Fibroblast of skin of back (primary cell): Measurements from ENCODE around the gene UNC93B1.
A peak's percentile ranks its signal among the peaks of the same experiment; 100 is the strongest.

Source experiments
- DNase-seq: peaks from one replicate; pipeline ENCODE4 v3.0.0-alpha.2; 2013

The UNC93B1 gene

DNA sequence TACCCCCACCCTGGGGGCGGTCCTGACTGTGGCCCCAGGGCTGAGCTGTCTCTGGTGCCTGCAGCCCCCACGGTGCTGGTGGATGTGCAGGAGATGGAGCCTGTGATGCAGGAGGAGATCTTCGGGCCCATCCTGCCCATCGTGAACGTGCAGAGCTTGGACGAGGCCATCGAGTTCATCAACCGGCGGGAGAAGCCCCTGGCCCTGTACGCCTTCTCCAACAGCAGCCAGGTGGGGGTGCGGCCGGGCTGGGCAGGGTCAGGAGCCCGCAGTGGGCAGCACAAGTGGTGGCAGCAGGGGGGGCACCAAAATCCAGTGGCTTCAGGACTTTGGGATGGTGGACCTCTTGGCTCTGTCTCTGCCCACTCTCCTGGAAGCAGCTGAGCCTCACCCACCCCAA, 18.6 kb upstream of the UNC93B1 start:
- DNase-seq, result no peak

DNA sequence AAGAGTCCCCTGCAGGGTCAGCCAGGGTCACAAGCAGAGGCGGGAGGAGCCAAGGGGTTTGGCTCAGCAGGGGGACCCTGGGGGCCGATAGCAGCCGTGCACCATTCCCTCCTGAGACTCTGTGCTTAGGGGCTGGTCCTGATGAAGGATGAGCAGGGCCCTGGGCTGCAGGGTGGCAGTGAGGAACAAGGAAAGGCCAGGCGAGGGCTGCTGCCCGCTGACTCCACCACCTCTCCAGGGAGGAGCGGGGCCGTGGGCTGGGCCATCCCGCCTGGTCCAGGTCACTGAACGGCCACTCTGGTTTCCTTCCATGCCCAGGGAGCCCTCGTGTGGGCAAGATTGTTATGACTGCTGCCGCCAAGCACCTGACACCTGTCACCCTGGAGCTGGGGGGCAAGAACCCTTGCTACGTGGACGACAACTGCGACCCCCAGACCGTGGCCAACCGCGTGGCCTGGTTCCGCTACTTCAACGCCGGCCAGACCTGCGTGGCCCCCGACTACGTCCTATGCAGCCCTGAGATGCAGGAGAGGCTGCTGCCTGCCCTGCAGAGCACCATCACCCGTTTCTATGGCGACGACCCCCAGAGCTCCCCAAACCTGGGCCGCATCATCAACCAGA, 17.4 kb upstream of the UNC93B1 start:
- no peak for DNase-seq

DNA sequence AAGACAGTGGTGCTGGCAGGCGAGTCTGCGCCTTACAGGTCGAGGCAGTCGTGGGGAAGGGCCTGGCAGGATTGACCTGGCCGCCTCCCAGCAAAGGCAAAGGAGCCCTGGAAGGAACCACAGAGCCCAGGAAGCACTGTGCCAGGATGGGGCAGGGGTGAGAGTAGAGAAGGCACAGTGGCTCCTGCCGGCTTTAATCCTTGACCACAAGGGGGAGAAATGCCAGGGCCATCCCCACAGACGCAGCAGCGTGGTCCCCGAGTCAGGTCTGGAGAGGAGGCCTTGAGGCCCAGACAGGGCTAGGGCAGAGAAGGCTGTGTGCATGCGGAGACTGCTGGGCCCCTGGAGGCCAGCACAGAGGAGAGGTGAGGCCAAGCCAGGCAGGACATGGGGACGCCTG, 16.7 kb upstream of the UNC93B1 start:
- peak; percentile 46 for DNase-seq

DNA sequence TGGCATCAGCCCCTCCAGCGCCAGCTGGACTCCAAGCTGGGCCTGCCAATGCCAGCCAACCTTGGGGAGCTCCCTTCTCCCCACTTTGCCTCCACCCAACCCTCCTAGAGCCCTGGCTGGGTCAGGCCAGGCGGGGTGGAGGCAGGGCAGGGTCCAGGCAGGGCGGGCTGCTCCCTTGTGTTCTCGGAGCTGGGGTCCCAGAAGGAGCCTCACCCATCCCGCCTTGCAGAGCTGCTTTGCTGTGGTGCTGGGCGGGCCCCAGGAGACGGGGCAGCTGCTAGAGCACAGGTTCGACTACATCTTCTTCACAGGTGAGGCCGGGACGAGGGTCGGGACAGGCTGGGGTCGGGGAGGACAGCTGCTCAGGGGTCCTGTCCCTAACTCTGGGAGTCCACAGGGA, 15.6 kb upstream of the UNC93B1 start:
- no peak for DNase-seq

DNA sequence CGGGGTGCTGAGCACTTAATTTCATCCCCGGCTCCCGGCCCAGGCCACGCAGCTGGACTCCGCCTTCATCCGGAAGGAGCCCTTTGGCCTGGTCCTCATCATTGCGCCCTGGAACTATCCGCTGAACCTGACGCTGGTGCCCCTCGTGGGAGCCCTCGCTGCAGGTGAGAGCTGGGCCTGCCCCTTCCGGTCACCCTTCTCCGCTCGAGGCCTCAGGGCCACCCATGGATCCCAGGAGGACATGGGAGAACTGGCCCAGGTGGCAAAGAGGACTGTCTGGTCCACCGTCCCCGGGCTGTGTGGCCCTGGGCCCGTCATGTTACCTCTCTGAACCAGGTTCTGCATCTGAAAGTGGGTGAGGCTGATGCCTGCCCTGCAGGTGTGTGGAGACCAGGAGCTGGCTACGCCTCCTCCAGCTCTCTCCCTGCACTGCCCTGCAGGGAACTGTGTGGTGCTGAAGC, 14.9 kb upstream of the UNC93B1 start:
- DNase-seq, result no peak

DNA sequence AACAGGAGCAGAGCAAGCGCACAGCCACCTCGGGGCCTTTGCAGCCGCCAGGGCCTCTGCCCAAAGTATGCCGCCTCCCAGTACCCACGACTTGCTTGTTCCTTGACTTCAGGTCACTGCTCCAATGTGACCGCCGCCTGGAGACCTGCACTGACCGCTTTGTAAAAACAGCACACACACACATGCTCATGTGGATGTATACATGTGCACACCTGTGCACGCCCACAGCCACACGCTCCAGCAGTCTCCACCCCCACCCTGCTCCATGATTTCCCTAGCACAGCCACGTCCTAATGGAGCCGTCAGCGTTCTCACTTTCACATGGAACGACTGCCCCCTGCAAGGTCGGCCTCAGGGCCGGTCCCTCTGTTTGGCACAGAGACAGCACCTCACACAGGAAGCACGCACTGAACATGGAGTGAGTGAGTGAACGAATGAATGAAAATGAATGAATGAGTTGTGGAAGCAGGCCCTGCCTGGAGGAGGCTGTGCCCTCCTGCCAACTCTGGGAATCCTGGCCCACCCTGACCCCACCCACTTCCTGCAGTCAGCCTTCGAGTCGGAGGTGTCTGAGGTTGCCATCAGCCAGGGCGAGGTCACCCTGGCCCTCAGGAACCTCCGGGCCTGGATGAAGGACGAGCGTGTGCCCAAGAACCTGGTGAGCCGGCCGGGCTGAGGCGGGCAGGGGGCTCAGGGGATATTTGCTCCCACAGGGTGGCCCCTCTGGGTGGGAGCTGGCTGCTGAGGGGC, 14.3 kb upstream of the UNC93B1 start:
- DNase-seq, result no peak

DNA sequence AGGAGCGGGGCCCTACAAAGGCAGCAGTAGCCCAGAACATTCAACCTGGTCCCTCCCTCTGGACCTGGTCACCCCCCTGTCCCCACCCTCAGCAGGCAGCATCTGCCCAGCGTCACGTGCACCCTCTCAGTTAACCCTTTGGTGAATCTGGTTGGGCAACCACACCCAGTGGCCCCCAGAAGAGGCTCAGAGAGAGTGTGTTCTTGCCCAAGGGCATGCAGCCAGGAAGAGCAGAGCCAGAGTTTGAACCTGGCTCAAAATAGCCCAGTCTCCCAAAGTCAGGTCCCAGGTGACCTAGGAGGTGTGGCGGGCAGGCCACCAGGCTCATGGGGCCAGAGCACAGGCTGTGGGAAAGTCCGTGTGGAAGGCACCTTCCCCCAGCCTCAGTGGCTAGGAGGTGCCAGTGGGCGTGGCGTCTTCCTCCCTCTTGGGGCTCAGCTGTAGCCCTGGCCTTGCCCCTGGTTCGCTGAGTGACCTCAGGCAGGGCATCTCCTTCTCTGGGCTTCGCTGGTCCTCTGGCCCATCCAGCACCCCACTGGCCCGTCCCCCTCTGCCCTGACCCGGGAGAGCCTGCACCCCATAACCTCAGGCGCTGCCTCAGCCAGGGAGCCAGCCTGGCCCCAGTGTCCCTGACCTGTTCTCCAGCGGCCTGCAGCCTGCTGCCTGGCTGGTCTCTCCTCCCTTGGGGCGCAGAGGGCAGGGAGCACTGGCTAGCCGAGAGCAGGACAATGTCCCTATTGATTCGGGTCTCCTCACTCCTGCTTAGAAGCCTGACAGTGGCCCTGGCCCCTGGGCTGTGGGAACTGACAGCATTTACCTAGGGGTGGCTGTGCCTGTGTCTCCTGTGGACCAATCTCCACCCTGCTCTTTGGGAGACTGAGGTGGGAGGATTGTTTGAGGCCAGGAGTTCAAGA, 13.3 kb upstream of the UNC93B1 start:
- no peak for DNase-seq

DNA sequence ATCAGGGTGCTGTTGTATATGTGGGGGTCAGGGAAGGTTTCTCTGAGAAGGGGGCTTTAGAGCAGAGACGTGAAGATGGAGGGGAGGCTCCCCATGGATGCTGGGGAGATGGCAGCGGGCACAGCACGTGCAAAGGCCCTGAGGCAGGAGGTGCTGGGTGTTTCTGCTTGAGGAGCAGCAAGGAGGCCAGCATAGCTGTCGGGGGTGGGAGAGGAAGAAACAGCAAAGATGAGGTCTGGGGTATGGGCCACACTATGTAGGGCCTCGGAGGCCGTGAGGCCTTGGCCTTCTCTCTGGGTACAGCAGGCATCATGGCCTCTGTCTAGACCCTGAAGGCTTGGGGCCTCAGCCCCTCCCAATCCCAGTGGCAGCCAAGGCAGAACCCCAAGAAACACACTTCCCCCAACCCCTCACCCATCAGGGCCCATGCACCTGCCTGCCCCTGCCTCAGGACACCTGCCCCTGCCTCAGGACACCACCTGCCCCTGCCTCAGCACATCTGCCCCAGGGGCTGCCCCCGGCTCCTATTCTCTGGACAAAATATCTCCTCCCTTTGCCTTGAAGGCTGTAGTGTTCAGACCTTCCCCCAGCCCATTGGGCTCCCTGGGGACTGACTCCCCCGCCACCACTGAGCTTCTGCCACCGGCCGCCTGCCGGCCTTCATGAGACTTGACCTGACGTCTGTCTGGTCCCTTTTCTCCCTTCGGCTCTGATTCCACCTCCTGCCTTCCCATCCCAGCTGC, 12.4 kb upstream of the UNC93B1 start:
- DNase-seq, result peak; percentile 25

DNA sequence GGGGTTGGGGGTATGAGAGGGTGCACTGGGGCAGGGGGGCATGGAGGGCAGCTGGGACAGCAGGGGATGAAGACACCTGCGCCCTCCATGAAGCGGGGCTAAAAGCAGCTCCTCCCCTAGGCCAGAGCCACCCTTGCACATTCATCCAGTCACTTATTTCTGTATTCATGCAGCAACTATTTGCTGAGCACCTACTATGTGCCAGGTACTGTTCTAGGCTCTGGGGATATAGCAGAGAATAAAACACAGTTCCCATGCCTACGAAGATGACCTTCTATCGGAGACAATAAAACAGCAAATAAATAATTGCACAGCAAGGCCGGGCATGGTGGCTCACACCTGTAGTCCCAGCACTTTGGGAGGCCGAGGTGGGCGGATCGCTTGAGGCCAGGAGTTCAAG, 11.6 kb upstream of the UNC93B1 start:
- DNase-seq, result no peak

DNA sequence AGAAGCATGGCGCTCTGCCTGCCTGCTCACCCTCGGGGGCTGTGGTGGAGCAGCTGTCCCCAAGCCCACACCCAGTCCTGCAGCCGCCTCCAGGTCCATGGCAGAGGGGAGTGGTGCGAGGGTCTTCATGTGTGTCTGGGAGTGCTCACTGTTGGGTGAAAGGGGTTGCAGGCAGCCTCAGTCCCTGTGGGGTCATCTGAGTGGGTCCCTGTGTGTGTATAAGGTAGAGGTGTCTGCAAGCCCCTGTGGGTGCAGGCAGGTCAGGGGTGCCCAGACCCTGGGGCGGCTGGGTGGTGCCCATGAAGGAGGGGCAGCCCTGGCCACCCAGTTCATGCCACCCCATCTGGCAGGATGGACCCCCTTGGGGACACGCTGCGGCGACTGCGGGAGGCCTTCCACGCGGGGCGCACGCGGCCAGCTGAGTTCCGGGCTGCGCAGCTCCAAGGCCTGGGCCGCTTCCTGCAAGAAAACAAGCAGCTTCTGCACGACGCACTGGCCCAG, 11.1 kb upstream of the UNC93B1 start:
- no peak for DNase-seq

DNA sequence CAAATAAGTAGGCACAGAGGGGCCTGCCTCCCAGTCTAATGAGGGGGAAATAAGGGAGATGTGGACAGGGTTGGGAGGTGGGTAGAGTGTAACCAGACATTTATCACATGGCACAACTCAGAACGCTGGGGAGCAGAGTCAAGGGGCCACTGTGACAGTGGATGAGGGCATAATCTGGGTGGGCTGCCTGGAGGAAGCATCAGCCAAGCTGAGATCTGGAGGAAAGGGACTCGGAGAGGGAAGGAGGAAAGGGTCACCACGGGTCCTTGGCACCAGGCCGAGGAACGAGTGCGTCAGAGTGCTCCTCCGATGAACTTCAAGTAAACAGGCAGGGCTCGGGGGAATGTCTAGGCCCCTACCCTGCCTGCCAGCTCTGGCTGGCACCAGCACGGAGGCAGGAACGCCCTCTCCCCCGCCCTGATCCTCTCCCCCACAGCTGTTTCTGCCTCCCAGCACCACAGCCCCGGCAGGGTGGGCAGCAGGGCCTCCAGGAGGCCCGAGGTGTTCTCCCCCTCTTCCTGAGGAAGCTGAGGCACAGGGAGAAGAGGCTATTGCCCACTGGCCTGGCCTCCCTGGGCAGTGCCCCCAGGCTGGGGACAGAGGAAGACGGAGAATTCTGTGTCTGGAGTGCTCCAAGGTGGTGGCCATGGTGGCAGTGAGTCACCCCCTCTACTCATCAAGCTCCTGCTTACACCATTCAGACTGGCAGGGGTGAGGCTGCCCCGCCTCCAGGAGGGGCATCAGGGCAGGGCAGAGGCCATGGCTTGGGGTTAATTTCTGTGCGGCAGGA, 10.5 kb upstream of the UNC93B1 start:
- DNase-seq, result peak; percentile 76

DNA sequence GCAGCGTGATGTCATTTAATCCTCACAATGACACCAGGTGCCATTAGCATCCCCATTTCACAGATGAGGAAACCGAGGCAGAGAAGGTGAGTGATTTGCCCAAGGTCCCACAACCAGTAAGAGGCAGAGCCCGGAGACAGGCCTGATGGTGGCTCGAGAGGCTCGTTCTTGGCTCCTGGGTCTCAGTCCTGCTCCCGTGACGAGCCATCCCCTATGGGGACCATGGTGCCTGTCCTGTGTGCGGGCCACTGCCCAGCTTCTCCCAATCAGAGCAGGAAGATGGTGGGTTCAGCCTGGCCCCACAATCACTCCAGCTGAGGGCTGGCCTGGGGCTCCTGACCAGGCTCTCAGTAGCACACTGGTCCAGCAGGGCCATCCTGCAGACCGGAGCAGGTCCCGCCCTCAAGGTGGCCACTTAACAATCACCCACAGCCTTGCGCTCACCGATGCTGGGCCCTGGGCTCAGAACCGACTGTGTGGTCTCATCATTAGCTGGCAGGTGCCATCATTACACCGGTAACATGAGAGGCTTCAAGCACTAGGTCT, 9.8 kb upstream of the UNC93B1 start:
- no peak for DNase-seq

DNA sequence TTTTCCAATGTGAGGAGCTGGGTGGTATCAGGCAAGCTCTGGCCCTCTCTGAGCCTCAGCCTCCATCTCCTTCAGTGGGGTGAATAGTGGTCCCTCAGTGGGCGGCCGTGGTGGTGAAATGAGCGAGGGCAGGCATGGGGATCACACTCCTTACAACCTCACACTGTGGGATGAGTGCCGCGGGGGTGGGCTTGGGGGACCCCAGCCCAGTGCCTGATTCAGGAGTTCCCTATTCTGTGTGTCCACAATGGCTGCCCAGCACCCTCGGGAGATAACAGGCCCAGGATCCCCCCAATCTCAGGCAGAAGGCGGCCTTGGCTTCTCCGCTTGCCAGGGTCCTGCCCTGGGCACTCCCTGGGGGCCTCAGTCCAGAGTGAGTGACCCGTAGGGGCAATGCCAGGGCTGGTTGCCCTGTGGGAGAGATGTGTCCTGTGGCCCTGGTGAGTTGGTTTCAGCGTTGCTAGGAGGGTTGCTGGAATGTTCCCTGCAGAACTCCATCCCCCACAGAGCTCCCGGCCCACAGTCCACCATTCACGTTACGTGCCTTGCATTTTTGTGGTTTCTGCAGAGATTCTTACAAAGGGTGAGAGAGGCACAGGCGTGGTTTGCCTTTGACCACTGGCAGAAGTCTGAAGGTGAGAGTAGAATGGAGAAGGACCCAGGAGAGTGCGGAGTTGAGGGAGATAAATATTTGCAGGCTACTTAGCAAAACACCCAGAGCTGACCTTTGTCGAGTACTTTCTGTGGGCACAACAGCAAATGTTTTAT, 9.1 kb upstream of the UNC93B1 start:
- DNase-seq, result peak; percentile 98

DNA sequence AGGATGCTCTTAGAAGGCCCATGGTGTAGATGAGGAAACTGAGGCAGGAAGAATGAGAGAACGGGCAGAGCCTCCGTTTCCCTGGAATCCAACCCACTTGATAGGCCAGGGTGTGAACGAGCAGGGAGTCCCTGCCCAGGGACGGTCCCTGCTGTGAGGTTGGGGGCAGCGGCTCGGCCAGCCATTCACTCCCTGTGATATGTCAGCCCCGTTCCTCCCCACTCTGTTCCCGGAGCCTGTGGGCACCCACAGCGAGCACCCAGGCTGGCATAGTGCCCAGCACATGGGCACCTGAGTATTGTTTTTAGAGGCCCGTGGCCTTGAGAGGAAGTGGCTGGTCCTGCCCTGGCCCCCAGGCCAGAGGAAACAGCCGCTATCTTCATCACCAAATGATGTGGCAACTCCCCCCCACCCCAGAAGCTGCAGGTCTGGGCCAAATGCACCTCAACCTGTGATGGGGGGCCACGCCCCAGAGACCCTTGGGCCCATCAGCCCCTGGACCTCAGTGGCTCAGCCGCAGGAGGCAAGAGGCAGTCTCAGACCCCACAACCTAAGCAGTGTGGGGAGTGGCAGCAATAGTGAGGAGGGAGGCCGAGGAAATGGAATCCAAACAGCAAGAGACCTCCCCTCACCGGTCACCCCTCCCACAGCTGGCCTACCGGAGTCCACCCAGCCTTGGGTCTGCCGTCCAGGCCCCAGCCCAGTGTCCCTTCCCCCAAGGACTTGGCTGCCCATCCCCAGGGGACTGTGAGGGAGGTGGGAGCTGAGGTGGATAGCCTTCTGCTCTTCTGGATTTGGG, 8.3 kb upstream of the UNC93B1 start:
- DNase-seq, result no peak

DNA sequence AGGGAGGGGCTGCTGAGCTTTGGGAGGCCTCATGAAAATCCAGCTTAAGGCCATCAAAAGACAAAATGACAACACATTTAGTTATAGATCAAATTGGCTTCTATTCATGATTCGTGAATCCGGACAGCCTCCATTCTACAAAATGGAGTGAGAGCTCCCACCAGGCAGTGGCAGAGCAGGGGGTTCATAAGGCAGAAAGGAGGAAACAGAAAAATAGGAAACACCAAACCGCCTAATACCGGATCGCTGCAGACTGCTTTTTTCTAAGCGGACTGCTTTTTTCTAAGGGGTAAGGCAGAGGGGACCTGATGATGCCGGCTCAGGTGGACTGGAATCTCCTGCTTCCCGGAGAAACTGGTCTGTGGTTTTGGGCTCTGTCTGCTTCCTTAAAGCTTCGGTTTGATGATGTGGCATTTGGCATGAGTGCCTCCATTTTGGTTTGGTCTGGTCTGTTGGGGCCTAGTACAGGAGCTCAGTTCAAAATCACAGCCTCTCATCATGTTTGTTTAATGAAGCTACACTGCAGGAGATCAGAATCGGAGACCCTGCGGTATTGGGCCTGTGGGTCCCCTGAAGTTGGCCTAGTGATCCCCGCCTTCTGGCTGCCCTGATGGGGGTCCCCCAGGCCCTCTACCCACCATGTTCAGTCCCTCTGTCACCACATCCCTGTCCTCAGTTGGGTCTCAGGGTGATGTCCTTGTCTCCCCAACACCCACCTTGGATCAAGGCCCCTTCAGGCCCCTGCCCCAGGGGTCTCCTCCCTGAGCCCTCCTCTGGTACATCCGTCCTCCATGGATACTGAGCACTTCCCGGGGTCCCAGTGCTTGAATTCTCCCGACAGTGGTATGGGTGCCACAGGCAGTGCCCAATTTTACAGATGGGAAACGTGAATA, 7.4 kb upstream of the UNC93B1 start:
- no peak for DNase-seq

DNA sequence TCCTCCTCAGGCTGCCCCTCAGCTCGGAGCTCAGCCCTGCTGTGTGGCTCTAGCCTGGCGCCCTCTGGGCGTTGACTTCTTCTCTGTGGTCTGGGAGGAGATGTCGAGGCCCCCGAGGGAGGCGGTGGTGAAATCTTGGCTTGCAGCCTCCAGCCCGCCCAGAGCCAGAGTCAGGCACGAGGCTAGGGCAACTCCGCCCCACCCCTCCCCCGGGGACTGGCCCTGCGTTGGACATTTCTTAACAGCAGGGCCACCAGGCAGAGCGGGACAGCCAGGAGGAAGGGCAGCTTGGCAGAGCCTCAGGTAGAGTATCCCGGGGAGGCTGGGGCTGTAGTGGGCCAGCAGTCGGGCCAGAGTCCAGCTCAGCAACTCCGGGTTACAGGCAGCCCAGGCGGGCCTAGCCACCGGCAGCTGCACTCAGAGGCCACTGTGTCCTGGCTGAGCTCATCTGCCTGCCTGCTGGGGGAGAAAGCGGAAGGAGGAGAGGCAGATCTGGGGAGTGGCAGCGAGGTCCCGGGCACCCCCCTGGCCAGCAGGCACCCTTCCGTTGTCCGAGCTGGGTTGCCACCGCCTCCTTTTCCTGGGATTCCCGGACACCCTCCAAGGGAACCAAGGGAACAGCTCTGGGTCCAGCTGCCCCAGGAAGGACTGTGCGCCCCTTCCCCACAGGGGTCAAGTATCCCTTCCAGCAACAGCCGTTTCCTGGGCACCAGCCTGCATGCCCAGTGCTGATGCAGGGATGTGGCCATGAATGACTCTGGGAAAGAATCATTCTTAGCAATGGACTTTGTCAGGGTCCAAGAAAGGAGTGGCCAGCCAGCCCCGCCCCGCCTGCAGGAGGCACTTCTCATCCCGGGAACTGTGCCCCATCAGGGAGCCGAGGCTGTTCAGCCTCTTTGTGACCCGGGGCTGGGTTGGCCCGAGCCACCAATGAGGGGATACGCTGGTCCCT, 6.5 kb upstream of the UNC93B1 start, which contains the start of gene ALDH3B1:
TSS of gene ALDH3B1 (plus strand) at position 238 of the 952 bp plus-strand sequence. CDS start 4,971 bp downstream, outside the sequence.
- peak; percentile 94 for DNase-seq
